Brain pericyte (primary cell): ENCODE results near the gene PCED1B.

ENCODE experiments used
- DNase-seq: peaks from one replicate; pipeline ENCODE4 v3.0.0-alpha.2; 2012; ENCODE audit warnings: low read depth, low spot score

PCED1B gene

DNA sequence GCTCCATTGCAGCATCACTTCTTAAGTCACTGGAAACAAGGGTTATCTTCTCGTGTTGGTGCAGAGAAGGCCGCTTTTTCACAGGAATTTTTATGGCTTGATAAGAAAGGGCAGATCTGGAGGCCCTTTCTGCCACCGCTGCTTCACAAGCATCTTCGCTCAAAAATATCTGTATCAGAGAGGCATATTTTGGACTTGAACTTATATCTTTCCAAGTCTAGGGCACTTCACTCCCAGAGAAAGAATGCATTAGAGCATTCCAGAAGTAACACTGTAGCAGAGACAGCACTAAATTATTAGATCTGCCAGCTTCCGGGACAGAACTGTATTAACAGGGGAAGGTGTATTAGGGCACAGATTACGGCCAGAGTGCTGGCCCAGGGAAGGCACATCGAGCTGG lies 152.0 kb downstream of the PCED1B start:
- DNase-seq, result no peak

- DNase-seq, result no peak
Observed at GRCh38 chr12:47234576-47235141, 155.2 kb downstream of the PCED1B start.

- DNase-seq, result no peak
Observed at GRCh38 chr12:47235258-47236040, 156.0 kb downstream of the PCED1B start.

GRCh38 chr12:47236109-47236714 lies 156.8 kb downstream of the PCED1B start:
- no peak for DNase-seq

- DNase-seq, result no peak
Observed at GRCh38 chr12:47237751-47238211, 158.4 kb downstream of the PCED1B start.

DNA sequence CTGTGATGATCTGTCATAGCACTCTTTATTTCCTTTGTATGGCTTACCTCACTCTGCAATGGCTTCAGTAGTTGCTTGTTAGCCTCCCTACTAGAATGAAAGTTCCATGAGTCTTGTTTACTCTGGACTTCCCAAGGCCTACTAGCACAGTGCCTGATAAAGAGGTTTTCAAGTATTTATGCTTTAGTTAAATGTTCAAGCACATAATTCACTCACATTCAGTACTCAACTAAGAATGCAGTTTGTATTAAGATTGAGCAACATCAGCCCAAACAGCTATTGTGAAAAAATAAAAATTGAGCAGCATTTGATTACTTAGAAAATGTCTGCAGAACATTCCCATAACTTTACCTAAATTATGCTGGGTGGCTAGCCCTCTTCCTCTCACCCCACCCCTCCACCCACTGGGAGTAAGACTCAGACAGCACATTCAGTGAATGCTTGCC lies 159.3 kb downstream of the PCED1B start:
- DNase-seq, result no peak

DNA sequence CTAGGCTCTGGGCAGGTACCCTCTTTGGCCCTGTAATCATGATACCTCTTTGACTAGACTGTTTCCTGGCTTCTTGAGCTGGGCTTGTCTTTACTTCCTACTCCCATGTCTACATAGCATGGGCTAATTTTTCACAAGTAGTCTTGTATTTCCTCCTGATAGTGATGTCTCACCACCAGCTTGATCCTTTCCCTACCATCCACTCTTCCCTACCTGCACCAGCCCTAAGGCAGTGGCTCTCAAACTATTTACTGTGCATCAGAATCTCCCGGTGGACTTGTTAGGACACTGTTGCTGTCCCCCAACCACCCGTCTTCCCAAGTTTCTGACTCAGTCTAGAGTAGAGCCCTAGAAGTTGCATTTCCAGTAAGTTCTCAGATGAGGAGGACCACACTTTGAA lies 163.0 kb downstream of the PCED1B start:
- no peak for DNase-seq

DNA sequence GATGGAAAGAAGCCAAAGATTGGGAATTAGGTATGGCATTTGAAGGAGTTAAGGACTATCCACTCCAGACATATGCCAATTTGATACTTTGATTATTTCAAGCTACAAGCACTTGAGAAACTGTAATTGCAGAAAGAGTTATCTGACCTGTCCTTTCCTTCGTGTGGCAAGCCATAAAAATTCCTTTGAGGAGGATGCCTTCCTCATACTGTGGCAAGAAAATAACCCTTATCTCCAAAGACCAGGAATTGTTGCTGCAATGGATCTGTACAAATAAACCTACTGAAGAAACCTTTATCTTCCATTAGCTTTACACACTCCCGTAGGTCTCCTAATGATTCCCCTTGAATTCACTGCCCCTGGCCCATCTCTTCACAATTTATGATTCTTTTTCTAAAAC lies 165.4 kb downstream of the PCED1B start:
- DNase-seq, result no peak

- no peak for DNase-seq
Observed at GRCh38 chr12:47245623-47246022, 166.2 kb downstream of the PCED1B start.

DNA sequence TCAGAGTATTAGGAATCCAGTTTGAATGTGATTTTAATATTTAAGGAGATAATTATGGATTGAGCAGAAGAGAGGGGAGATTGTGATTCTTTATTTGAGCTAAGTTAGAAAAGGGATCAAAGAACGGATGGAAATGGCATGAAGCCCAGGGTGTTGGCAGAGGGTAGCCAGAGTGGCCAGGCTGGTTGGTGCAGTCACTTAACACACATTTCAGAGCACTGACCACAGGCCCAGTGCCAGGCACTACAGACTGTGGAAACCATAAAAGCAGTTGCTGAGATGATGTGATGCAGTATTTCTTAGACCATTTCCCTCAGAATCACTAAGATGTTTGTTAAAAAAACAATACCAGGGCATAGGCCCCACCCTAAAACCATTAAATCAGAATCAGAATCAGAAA lies 168.0 kb downstream of the PCED1B start:
- DNase-seq, result no peak

DNA sequence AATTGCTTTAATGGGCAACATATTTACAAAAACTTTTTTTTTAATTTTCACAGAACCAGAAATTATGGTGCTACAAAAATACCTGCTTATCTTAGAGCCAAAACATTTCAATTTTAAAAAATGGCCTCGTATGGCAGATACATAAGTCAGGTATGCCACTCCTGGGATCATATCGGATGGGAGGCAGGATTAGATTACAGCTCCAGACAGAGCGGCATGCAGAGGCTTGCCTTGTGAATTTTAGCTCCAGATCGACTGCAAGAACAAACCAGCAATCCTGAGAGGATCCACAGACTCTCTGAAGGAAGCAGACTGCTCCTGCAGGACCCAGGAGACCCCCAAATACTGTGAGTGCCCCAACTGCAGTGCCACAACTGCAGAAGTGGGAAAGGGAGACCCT lies 169.7 kb downstream of the PCED1B start:
- DNase-seq, result no peak

DNA sequence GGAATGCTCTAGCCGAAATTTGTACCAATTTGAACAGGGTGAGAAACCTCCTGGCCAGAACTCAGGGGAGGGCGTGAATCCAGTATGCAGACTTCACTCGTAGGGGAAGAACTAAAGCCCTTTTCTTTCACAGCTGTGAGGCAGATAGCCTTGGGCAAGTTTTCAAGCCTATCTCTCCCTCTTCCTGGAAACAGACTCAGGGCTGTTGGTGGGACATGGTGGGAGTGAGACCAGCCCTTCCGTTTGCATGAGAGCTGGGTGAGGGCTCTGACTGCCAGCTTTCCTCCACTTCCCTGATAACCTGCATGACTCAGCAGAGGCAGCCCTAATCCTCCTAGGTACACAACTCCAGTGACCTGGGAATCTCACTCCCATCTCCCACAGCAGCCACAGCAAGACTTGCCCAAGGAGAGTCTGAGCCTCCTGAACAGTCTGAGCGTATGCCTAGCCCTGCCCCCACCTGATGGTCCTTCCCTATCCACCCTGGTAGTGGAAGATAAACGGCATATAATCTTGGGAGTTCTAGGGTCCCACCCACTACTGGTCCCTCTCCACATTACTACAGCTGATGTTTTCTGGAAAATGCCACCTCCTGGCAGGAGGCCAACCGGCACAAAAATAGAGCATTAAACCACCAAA lies 170.4 kb downstream of the PCED1B start:
- no peak for DNase-seq

GRCh38 chr12:47251919-47252318 lies 172.5 kb downstream of the PCED1B start:
- no peak for DNase-seq

DNA sequence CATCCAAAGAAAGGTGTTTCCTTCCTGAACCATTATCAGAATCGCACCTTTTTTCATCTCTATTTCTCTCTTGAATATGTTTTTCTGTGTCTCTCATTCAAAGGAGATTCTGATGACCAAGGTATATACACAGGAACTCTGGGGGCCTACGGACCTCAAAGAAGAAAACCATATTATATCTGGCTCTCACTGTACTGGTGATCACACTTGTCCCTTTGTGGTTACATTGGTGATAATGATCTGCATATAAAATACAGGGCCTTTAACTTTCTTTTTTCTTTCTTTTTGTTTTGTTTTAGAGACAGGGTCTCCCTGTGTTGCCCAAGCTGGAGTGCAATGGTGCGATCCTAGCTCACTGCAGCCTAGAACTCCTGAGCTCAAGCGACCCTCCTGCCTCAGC lies 185.5 kb downstream of the PCED1B start:
- DNase-seq, result no peak

DNA sequence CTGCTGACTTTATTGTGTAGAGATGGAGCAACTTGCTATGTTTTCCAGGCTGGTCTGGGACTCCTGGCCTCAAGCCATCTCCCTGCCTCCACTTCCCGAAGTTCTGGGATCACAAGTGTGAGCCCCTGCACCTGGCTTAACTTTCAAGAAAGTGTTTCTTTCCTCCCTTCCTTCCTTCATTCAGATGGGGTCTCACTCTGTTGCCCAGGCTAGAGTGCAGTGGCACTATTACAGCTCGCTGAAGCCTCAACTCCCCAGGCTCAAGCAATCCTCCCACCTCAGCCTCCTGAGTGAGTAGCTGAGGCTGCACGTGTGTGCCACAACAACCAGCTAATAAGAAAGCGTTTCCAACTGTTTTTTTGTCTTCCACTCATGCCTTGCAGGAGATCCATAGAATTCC lies 186.0 kb downstream of the PCED1B start:
- no peak for DNase-seq

- no peak for DNase-seq
Observed at GRCh38 chr12:47267571-47267970, 188.2 kb downstream of the PCED1B start.

DNA sequence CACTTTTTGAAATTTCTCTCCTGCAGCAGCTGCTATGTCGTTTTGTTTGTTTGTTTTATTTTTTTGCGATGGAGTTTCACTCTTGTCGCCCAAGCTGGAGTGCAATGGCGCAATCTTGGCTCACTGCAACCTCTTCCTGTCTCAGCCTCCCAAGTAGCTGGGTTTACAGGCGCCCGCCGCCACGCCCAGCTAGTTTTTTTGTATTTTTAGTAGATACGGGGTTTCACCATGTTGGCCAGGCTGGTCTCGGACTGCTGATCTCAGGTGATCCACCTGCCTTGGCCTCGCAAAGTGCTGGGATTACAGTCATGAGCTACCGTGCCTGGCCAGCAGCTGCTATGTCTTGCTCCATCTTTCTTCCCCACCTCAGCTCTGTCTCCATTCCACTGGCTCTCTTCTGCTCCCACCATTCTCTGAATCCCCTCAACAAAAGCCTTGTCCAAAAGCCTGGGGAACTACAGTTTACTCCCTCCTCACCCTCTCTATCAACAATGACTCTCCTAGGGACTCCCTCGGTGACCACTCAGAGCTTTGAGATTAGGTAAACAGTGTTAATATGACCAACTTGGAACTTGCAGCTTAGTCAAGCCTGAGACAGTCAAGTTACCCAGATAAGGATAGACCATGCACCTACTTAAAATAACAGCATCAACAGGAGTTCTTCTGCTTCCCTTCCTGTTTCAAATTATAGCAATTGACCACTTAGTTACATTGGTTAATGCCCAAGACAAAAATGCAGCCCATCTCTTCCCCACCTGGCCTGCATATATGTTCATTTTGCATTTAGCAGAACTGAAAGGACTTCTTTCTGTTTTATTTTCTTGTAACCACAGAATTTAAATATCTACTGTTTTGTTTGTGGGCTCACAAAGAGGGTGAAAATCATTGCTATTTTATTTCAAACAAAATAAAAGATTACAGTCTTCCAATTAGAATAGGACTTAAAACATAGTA lies 189.4 kb downstream of the PCED1B start:
- DNase-seq, result no peak

DNA sequence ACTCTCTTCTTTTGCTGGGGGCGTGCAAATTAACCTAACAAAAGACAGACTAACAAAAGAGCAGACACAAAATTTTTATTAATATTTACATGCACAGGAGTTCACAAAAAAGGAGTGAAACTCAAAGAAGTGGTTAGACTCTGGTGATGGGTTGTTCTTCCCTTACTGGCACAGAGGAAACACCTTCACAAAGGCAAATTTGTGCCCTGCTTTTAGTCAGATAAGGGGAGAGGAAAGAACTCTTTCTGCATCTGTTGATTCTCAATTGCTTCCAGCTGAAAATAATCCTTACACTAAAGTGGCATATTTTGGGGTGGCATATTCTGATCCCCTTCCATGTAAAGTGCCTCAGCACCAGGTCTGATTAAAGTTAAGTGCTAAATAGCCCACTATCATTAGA lies 190.5 kb downstream of the PCED1B start:
- DNase-seq, result no peak

- no peak for DNase-seq
Observed at GRCh38 chr12:47270782-47271664, 191.6 kb downstream of the PCED1B start.

DNA sequence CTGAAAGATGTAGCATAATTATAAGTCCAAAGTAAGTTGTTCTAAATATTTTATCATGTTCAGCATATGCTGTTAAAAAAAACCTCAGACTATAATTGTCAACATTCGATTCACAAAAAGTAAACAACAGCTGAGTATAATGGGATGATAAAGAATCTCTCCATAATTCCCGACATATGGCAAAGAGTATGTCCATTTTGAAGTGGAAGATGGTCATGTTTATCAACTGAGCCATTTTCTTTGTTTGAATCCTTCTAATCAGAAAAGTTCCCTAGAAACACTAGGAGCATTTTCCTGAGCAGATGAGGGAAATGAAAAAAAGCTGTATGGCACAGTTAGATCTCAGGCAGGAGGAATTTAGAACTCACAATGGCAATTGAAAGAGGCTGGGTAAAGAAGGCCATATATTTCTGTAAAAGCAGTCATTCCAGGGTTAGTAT lies 192.4 kb downstream of the PCED1B start:
- no peak for DNase-seq
